Measurements from ENCODE around the gene CNTLN. TPM values are rescaled to one million over a fixed set of nuclear protein-coding genes. Genes with fewer than 3 reads are reported as not detected.

CNTLN gene
- total RNA-seq, 1 donor from 2014 or later, result 0.79 TPM

DNA sequence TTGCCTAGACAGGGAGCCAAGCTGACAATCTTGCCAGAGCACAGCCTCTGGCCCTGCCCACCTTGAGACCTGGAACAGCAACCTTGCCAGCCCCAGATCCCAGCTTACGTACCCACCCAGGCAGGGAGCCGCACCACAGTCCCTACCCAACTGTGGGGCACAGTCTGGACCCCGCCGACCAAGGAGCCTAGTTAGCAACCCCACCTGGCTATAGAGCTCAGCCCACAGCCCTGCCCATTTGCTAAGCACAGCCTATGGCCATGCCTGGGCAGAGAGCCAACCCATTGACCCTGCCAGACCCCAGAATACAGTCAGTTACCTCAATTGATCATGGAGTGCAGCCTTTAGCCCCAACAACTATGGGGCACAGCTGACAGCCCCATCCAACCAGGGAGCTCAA, 346.1 kb downstream of the CNTLN start:
- FAIRE-seq (no peak), DNase-seq (ENCODE audit: low read depth) (no peak)

DNA sequence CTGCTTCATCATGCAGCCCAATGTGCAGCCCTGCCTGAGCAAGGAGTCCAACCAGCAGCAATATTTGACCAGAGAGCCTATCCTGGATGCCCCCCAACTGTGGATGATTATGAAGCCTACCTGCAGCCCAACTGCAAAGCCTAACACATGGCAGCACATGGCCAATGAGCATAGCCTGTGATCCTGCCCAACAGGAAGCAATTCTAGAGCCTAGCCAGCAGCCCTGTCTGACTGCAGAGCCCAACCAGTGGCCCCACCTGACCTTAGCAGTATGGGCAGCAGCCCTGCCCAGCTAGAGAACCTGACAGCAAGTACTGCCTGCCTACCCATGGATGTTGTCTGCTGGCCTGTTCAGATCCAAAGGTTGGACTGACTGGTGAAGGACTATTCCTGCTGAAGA, 346.7 kb downstream of the CNTLN start:
- H3K27me3 ChIP-seq (ENCODE audit: control insufficient read depth, insufficient read depth, low read length), result no peaks in the 10 kb centered on the region
- no peaks in the 10 kb centered on the region for H3K36me3 ChIP-seq (ENCODE audit: control insufficient read depth, insufficient read depth, low read length)
- DNase-seq (ENCODE audit: low read depth) (no peak), FAIRE-seq (no peak)
- H3K4me3 ChIP-seq (ENCODE audit: low read depth, low read length), result no peak overlapping the region
- TF ChIP-seq, protein P1, sequence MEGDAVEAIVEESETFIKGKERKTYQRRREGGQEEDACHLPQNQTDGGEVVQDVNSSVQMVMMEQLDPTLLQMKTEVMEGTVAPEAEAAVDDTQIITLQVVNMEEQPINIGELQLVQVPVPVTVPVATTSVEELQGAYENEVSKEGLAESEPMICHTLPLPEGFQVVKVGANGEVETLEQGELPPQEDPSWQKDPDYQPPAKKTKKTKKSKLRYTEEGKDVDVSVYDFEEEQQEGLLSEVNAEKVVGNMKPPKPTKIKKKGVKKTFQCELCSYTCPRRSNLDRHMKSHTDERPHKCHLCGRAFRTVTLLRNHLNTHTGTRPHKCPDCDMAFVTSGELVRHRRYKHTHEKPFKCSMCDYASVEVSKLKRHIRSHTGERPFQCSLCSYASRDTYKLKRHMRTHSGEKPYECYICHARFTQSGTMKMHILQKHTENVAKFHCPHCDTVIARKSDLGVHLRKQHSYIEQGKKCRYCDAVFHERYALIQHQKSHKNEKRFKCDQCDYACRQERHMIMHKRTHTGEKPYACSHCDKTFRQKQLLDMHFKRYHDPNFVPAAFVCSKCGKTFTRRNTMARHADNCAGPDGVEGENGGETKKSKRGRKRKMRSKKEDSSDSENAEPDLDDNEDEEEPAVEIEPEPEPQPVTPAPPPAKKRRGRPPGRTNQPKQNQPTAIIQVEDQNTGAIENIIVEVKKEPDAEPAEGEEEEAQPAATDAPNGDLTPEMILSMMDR (IDR thresholded peaks at IDR 0.05; ENCODE audit: insufficient read depth, low read length, severe bottlenecking), result no peak

More for the DNA sequence above, 346.1 kb downstream of the CNTLN start:
- Histone ChIP-seq H3K36me3 (ENCODE audit: control insufficient read depth, insufficient read depth, low read length) (no peaks in the 10 kb centered on the region), H3K4me3 (ENCODE audit: low read depth, low read length) (no peak overlapping the region), H3K27me3 (ENCODE audit: control insufficient read depth, insufficient read depth, low read length) (no peaks in the 10 kb centered on the region)
- TF ChIP-seq, protein P1 (IDR thresholded peaks at IDR 0.05; ENCODE audit: insufficient read depth, low read length, severe bottlenecking), result no peak

DNA sequence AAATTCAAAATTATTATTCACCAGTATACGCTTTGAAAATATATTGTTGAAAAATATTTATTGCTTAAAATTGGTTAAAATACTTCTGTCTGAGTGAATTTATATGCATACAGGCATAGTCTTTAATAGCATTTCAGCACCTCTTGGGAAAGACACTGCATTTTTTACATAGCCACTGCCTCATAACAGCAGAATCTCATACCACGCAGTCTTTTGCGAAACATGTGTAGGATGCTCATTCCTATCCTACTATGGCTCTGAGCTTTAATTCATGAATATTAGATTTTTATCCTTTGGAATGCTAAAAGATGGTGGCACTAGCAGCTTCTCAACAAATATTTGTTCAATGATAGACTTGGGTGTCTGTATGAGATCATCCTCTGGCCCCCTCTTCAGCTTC, 350.1 kb downstream of the CNTLN start:
- no peak overlapping the region for H3K4me3 ChIP-seq (ENCODE audit: low read depth, low read length)
- no peaks in the 10 kb centered on the region for H3K36me3 ChIP-seq (ENCODE audit: control insufficient read depth, insufficient read depth, low read length)
- no peaks in the 10 kb centered on the region for H3K27me3 ChIP-seq (ENCODE audit: control insufficient read depth, insufficient read depth, low read length)
- TF ChIP-seq, protein P1 (IDR thresholded peaks at IDR 0.05; ENCODE audit: insufficient read depth, low read length, severe bottlenecking), result no peak
- no peak for FAIRE-seq
- DNase-seq (ENCODE audit: low read depth), result no peak

DNA sequence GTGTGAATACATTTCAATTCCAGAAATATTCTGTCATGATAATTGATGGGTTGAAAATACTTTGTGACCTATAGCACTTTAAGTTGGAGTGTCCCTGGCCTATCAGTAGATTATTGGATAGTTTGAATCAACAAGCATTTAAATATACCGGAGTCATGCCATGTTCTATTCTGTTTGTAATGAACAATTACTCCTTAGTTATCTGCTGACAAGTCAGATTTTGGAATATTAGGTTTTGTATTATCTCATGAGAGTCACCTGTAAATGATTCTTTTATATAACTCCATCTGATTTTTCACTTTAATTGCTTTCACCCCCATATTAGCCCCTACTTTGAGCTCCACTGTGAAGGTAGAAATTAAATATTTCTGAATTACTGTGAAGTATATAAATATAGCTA, 351.6 kb downstream of the CNTLN start:
- DNase-seq (ENCODE audit: low read depth) (no peak), FAIRE-seq (no peak)
- no peaks in the 10 kb centered on the region for H3K36me3 ChIP-seq (ENCODE audit: control insufficient read depth, insufficient read depth, low read length)
- TF ChIP-seq, protein P1 (IDR thresholded peaks at IDR 0.05; ENCODE audit: insufficient read depth, low read length, severe bottlenecking), result no peak
- no peak overlapping the region for H3K4me3 ChIP-seq (ENCODE audit: low read depth, low read length)
- no peaks in the 10 kb centered on the region for H3K27me3 ChIP-seq (ENCODE audit: control insufficient read depth, insufficient read depth, low read length)

DNA sequence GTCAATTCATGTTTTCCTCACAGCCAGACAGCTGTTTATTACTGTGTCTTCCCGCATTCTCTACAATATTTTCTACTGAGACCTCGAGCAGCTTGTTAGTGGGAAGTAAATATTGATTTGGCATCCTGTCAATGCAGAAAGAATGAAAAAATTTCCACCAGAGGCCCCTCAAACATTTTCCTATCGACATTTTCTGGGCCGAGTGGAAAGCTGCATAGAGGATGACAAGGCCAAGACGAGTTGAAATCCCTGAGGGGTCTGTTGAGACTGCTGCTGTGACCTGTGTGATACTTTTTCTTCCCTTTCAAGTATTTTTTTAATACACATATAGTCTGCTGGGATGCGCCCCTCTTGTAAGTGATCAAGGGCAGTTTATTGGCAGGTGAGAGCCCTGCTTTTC, 352.6 kb downstream of the CNTLN start:
- FAIRE-seq (no peak), DNase-seq (ENCODE audit: low read depth) (no peak)
- H3K4me3 ChIP-seq (ENCODE audit: low read depth, low read length), result no peak overlapping the region
- TF ChIP-seq, protein P1 (IDR thresholded peaks at IDR 0.05; ENCODE audit: insufficient read depth, low read length, severe bottlenecking), result no peak
- H3K36me3 ChIP-seq (ENCODE audit: control insufficient read depth, insufficient read depth, low read length), result no peaks in the 10 kb centered on the region
- H3K27me3 ChIP-seq (ENCODE audit: control insufficient read depth, insufficient read depth, low read length), result no peaks in the 10 kb centered on the region

DNA sequence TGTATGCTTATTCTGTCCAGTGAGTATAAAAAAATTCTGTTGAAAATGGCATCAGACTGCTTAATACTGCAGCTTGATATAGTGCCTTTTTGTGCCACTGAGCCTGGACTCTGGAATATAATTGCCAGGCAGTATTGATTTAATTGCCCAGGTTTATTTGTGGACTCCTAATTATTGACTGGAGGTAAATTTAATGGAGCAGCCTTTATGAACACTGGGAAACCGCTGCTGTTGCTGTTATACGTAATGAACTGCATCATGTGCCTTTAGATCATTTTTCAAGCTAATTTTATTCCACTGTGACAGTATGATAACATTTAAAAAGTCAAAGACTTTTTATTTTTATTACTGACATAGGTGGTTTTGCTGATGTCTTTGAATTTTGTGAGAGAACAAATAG, 353.8 kb downstream of the CNTLN start:
- DNase-seq (ENCODE audit: low read depth) (no peak), FAIRE-seq (no peak)
- no peak overlapping the region for H3K4me3 ChIP-seq (ENCODE audit: low read depth, low read length)
- no peaks in the 10 kb centered on the region for H3K27me3 ChIP-seq (ENCODE audit: control insufficient read depth, insufficient read depth, low read length)
- no peaks in the 10 kb centered on the region for H3K36me3 ChIP-seq (ENCODE audit: control insufficient read depth, insufficient read depth, low read length)
- TF ChIP-seq, protein P1 (IDR thresholded peaks at IDR 0.05; ENCODE audit: insufficient read depth, low read length, severe bottlenecking), result no peak

Data from bronchial epithelial cell (primary cell).